GM10248 (cell line): ENCODE measurements around the gene TMEM17.

Experiments used
- CTCF ChIA-PET: fragments of 300-600 bp; sonication (Branson Sonifier 250); formaldehyde crosslinking; extraction: SDS; loops from one replicate; lab custom pipeline; 2021; ENCODE audit warnings: antibody characterized with exemption; lab: Yijun Ruan, JAX
- POLR2A ChIA-PET: fragments of 350-650 bp; sonication (Branson Sonifier 250); formaldehyde crosslinking; extraction: SDS; loops from one replicate; lab custom pipeline; 2020; ENCODE audit warnings: antibody characterized with exemption; lab: Yijun Ruan, JAX
- DNase-seq: peaks from one replicate; pipeline ENCODE4 v3.0.0; 2012; ENCODE audit errors: extremely low spot score
- CTCF ChIP-seq: IDR thresholded peaks from 2 replicates; pipeline ENCODE4 v1.5.1; 2012; ENCODE audit warnings: mild to moderate bottlenecking, low read depth; ENCODE audit errors: extremely low read depth, missing control alignments, control extremely low read depth

Gene TMEM17

GRCh38 chr2:62489162-62489561, 16.8 kb downstream of the TMEM17 start:
- no peak for TF ChIP-seq CTCF
- POLR2A ChIA-PET: no interaction called here
- CTCF ChIA-PET: interaction anchor here (1.1 to 1.9 kb wide), 3 partner anchors 13 to 33 kb away, joined by 3 to 11 read pairs (median 3); no protein-coding TSS in a partner anchor
- DNase-seq: no peak

- no peak for TF ChIP-seq CTCF
- CTCF ChIA-PET: interaction anchor here (1.2 to 4.1 kb wide), 2 partner anchors 16 to 29 kb away, joined by 3 to 15 read pairs; no protein-coding TSS in a partner anchor
- POLR2A ChIA-PET: no interaction called here
Measured at GRCh38 chr2:62486439-62486765, 19.6 kb downstream of the TMEM17 start.

GRCh38 chr2:62485761-62486438, 20.1 kb downstream of the TMEM17 start:
- POLR2A ChIA-PET: no interaction called here
- TF ChIP-seq CTCF: no peak
- CTCF ChIA-PET: interaction anchor here (1.4 to 4.1 kb wide), 2 partner anchors 15 to 29 kb away, joined by 3 to 15 read pairs; no protein-coding TSS in a partner anchor
- DNase-seq: no peak

More at GRCh38 chr2:62486439-62486765, 19.6 kb downstream of the TMEM17 start:
- no peak for DNase-seq

- no peak for TF ChIP-seq CTCF
- ChIA-PET CTCF (interaction anchor here (0.9 to 4.1 kb wide), 6 partner anchors 9 to 280 kb away, joined by 3 to 15 read pairs (median 4); no protein-coding TSS in a partner anchor), POLR2A (no interaction called here)
- no peak for DNase-seq
Measured at GRCh38 chr2:62482558-62483352, 23.2 kb downstream of the TMEM17 start.

GRCh38 chr2:62479917-62480316, 26.1 kb downstream of the TMEM17 start:
- no peak for DNase-seq
- ChIA-PET POLR2A (no interaction called here), CTCF (interaction anchor here (2.3 kb wide), 1 partner anchor 10 kb away, joined by 5 read pairs; no protein-coding TSS in a partner anchor)
- TF ChIP-seq CTCF: no peak

- DNase-seq: no peak
- no peak for TF ChIP-seq CTCF
- POLR2A ChIA-PET: no interaction called here
- CTCF ChIA-PET: interaction anchor here (0.9 to 9.7 kb wide), 6 partner anchors 8 to 20 kb away, joined by 3 to 80 read pairs (median 4); no protein-coding TSS in a partner anchor
Measured at GRCh38 chr2:62478093-62478580, 27.9 kb downstream of the TMEM17 start.
